Measurements from ENCODE around the gene OXNAD1.

OXNAD1 gene

DNA sequence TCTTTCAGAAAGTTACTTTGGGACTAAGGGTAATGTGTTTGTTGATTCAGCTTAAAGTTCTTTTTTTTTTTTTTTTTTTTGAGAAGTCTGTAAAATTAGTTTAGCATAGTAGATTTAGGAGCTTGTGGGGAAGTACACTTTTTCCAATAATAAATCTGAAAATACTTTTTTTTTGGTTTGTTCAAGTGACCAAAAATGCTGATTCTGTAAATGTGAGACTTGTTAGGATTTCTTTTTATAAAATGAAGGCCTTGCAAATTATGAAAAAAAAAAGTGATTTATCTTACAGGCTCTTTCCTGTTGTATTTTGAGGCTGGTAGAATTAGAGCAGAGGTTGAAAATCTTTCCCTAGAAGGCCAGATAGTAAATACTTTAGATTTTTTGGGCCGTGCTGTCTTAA is 7.6 kb downstream of the OXNAD1 start:
- Histone ChIP-seq H2BK12ac (ENCODE audit: low read length in 2 of 2) (no peak overlapping the region), H3K27ac (ENCODE audit: low read length, poor library complexity, severe bottlenecking) (no peak overlapping the region), H3K23ac (ENCODE audit: low read length in 2 of 2) (no peak overlapping the region), H3K4me2 (ENCODE audit: low read length, poor library complexity, severe bottlenecking) (no peak overlapping the region), H3K18ac (ENCODE audit: low read depth in 1 of 2, low read length in 2 of 2) (no peak overlapping the region), H3K4me3 (ENCODE audit: insufficient read depth in 1 of 2, low read depth in 1 of 2, low read length in 2 of 2) (no peak overlapping the region), H4K8ac (ENCODE audit: low read length) (no peak overlapping the region), H3K9me3 (ENCODE audit: control insufficient read depth, low read length) (no peaks in the 10 kb centered on the region), H3K9ac (ENCODE audit: low read length) (no peak overlapping the region), H3K4me1 (ENCODE audit: control insufficient read depth, insufficient read depth, low read depth, low read length) (no peaks in the 10 kb centered on the region), H2BK15ac (ENCODE audit: low read depth, poor library complexity, severe bottlenecking) (no peak overlapping the region), H2AK5ac (ENCODE audit: low read length, severe bottlenecking) (no peak overlapping the region), H2AFZ (ENCODE audit: low read depth, low read length) (no peak overlapping the region), H3K79me1 (replicated peaks; ENCODE audit: low read length, poor library complexity, severe bottlenecking) (peaks cover 2% of the 10 kb centered on the region), H4K91ac (ENCODE audit: low read length) (no peak overlapping the region), H3K36me3 (ENCODE audit: control insufficient read depth in 1 of 2, insufficient read depth in 2 of 2, low read depth in 1 of 2, low read length in 2 of 2) (peaks cover 9 to 54% of the 10 kb centered on the region in 2 experiments), H3K27me3 (ENCODE audit: control insufficient read depth in 1 of 2, insufficient read depth in 1 of 2, low read length in 2 of 2) (no peaks in the 10 kb centered on the region), H2BK5ac (ENCODE audit: low read depth, low read length, poor library complexity, severe bottlenecking) (no peak overlapping the region), H2BK120ac (ENCODE audit: low read depth, low read length) (no peak overlapping the region), H3K14ac (ENCODE audit: low read length in 2 of 2) (no peak overlapping the region), H3K4ac (ENCODE audit: low read depth in 1 of 2, low read length in 2 of 2) (no peak overlapping the region)
- DNase-seq: no peak
- WGBS: no CpG with 5 or more reads among the region's 1 CpG

DNA sequence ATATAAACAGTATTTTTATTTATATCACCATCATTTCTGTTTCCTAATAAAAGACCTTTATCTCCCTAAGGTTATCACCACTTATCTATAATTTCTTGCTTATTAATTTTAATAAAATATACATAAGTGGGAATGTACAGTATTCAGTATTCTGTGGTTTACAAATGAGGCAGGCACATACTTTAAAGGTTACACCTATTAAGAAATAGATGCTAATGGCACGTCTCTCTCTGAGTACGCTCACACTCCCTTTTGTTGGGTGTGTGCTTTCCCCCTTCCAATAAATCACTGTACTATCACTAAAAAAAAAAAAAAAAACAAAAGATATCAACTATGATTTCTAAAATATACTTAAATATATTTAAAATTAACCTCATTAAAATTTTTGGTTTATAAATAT is 8.9 kb downstream of the OXNAD1 start:
- Histone ChIP-seq H3K4ac (ENCODE audit: low read depth in 1 of 2, low read length in 2 of 2) (no peak overlapping the region), H3K14ac (ENCODE audit: low read length in 2 of 2) (no peak overlapping the region), H3K23ac (ENCODE audit: low read length in 2 of 2) (no peak overlapping the region), H3K4me3 (ENCODE audit: insufficient read depth in 1 of 2, low read depth in 1 of 2, low read length in 2 of 2) (no peak overlapping the region), H3K9ac (ENCODE audit: low read length) (no peak overlapping the region), H2BK5ac (ENCODE audit: low read depth, low read length, poor library complexity, severe bottlenecking) (no peak overlapping the region), H4K8ac (ENCODE audit: low read length) (no peak overlapping the region), H3K9me3 (ENCODE audit: control insufficient read depth, low read length) (no peaks in the 10 kb centered on the region), H2AFZ (ENCODE audit: low read depth, low read length) (no peak overlapping the region), H3K27ac (ENCODE audit: low read length, poor library complexity, severe bottlenecking) (no peak overlapping the region), H3K79me1 (replicated peaks; ENCODE audit: low read length, poor library complexity, severe bottlenecking) (peaks cover under 1% of the 10 kb centered on the region), H4K91ac (ENCODE audit: low read length) (no peak overlapping the region), H3K4me2 (ENCODE audit: low read length, poor library complexity, severe bottlenecking) (no peak overlapping the region), H3K27me3 (ENCODE audit: control insufficient read depth in 1 of 2, insufficient read depth in 1 of 2, low read length in 2 of 2) (no peaks in the 10 kb centered on the region), H2BK120ac (ENCODE audit: low read depth, low read length) (no peak overlapping the region), H3K36me3 (ENCODE audit: control insufficient read depth in 1 of 2, insufficient read depth in 2 of 2, low read depth in 1 of 2, low read length in 2 of 2) (peaks cover 9 to 54% of the 10 kb centered on the region in 2 experiments), H3K18ac (ENCODE audit: low read depth in 1 of 2, low read length in 2 of 2) (no peak overlapping the region), H2AK5ac (ENCODE audit: low read length, severe bottlenecking) (no peak overlapping the region), H2BK15ac (ENCODE audit: low read depth, poor library complexity, severe bottlenecking) (no peak overlapping the region), H3K4me1 (ENCODE audit: control insufficient read depth, insufficient read depth, low read depth, low read length) (no peaks in the 10 kb centered on the region), H2BK12ac (ENCODE audit: low read length in 2 of 2) (no peak overlapping the region)
- 88% methylated on average over 2 of the region's 2 CpGs for WGBS
- no peak for DNase-seq

- Histone ChIP-seq H2BK5ac (ENCODE audit: low read depth, low read length, poor library complexity, severe bottlenecking) (no peak overlapping the region), H2AFZ (ENCODE audit: low read depth, low read length) (no peak overlapping the region), H2BK12ac (ENCODE audit: low read length in 2 of 2) (no peak overlapping the region), H3K27me3 (ENCODE audit: control insufficient read depth in 1 of 2, insufficient read depth in 1 of 2, low read length in 2 of 2) (no peaks in the 10 kb centered on the region), H3K14ac (ENCODE audit: low read length in 2 of 2) (no peak overlapping the region), H2AK5ac (ENCODE audit: low read length, severe bottlenecking) (no peak overlapping the region), H3K4me1 (ENCODE audit: control insufficient read depth, insufficient read depth, low read depth, low read length) (no peaks in the 10 kb centered on the region), H3K4me3 (ENCODE audit: insufficient read depth in 1 of 2, low read depth in 1 of 2, low read length in 2 of 2) (no peak overlapping the region), H4K91ac (ENCODE audit: low read length) (no peak overlapping the region), H3K9me3 (ENCODE audit: control insufficient read depth, low read length) (no peaks in the 10 kb centered on the region), H3K27ac (ENCODE audit: low read length, poor library complexity, severe bottlenecking) (no peak overlapping the region), H3K18ac (ENCODE audit: low read depth in 1 of 2, low read length in 2 of 2) (no peak overlapping the region), H4K8ac (ENCODE audit: low read length) (no peak overlapping the region), H2BK15ac (ENCODE audit: low read depth, poor library complexity, severe bottlenecking) (no peak overlapping the region), H3K79me1 (replicated peaks; ENCODE audit: low read length, poor library complexity, severe bottlenecking) (peaks cover 5% of the 10 kb centered on the region), H2BK120ac (ENCODE audit: low read depth, low read length) (no peak overlapping the region), H3K36me3 (ENCODE audit: control insufficient read depth in 1 of 2, insufficient read depth in 2 of 2, low read depth in 1 of 2, low read length in 2 of 2) (peaks cover 5 to 21% of the 10 kb centered on the region in 2 experiments), H3K9ac (ENCODE audit: low read length) (no peak overlapping the region), H3K4ac (ENCODE audit: low read depth in 1 of 2, low read length in 2 of 2) (no peak overlapping the region), H3K4me2 (ENCODE audit: low read length, poor library complexity, severe bottlenecking) (no peak overlapping the region), H3K23ac (ENCODE audit: low read length in 2 of 2) (no peak overlapping the region)
- DNase-seq: peak; percentile 51
- 73% methylated on average over 3 of the region's 3 CpGs for WGBS
Measured at GRCh38 chr3:16277471-16277870, 12.5 kb downstream of the OXNAD1 start.

DNA sequence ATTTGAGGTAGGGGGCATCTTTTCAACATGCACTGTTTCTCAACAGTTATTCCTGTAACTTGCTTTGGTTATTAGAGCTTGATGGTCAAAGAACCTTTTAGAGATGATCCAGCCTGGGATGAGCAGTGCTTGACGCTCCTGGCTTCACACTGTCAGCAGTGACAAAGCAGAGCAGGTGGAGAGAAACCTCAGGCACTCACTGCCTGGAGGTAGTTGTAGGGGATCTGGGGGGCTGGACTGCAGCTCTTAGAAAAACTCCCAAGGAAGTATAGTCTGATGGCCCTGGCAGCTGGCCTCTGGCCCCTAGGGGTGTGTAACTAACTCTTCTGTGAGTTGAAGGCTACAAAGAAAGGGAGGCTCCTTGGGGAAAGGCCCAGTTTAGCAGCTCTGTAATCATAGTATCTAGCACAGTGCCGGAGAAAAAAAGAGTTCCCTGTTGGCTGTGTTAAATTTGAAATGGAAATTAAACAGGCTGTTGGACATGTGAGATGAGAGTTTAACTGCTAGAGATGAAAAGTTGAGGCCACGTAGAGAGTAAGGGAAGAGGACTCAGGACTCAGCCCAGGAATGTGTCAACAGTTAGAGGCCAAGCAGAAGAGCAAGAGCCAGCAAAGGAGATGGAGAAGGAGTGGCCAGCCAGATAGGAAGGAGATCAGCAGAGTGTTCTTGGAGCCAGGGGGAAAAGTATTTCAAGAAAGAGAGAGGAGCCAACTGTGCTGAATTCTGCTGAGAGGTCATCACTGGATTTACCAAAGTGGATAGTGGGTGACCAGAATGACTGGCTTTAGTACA is 14.2 kb downstream of the OXNAD1 start:
- Histone ChIP-seq H3K4me1 (ENCODE audit: control insufficient read depth, insufficient read depth, low read depth, low read length) (no peaks in the 10 kb centered on the region), H3K79me1 (replicated peaks; ENCODE audit: low read length, poor library complexity, severe bottlenecking) (peaks cover 5% of the 10 kb centered on the region), H4K91ac (ENCODE audit: low read length) (no peak overlapping the region), H3K27me3 (ENCODE audit: control insufficient read depth in 1 of 2, insufficient read depth in 1 of 2, low read length in 2 of 2) (no peaks in the 10 kb centered on the region), H3K36me3 (ENCODE audit: control insufficient read depth in 1 of 2, insufficient read depth in 2 of 2, low read depth in 1 of 2, low read length in 2 of 2) (peaks cover 5 to 28% of the 10 kb centered on the region in 2 experiments), H3K9me3 (ENCODE audit: control insufficient read depth, low read length) (no peaks in the 10 kb centered on the region), H3K9ac (ENCODE audit: low read length) (no peak overlapping the region), H2BK12ac (ENCODE audit: low read length in 2 of 2) (no peak overlapping the region), H3K18ac (ENCODE audit: low read depth in 1 of 2, low read length in 2 of 2) (peak overlapping the region in 1 of 2 experiments; percentile 15), H3K4me3 (ENCODE audit: insufficient read depth in 1 of 2, low read depth in 1 of 2, low read length in 2 of 2) (no peak overlapping the region), H2BK5ac (ENCODE audit: low read depth, low read length, poor library complexity, severe bottlenecking) (no peak overlapping the region), H3K4me2 (ENCODE audit: low read length, poor library complexity, severe bottlenecking) (no peak overlapping the region), H2BK15ac (ENCODE audit: low read depth, poor library complexity, severe bottlenecking) (no peak overlapping the region), H2AK5ac (ENCODE audit: low read length, severe bottlenecking) (no peak overlapping the region), H2BK120ac (ENCODE audit: low read depth, low read length) (no peak overlapping the region), H3K4ac (ENCODE audit: low read depth in 1 of 2, low read length in 2 of 2) (no peak overlapping the region), H2AFZ (ENCODE audit: low read depth, low read length) (no peak overlapping the region), H3K14ac (ENCODE audit: low read length in 2 of 2) (no peak overlapping the region), H3K27ac (ENCODE audit: low read length, poor library complexity, severe bottlenecking) (no peak overlapping the region), H4K8ac (ENCODE audit: low read length) (no peak overlapping the region), H3K23ac (ENCODE audit: low read length in 2 of 2) (no peak overlapping the region)
- WGBS: 94% methylated on average over 3 of the region's 3 CpGs
- no peak for DNase-seq

All from mesenchymal stem cell (in vitro differentiated cells and primary cell).